MM.1S (cell line): Measurements from ENCODE around the gene PTCD2.

Experiments
- DNase-seq: peaks from one replicate; pipeline ENCODE4 v3.0.0-alpha.2; 2015
- H2AFZ ChIP-seq: fragments of 300-600 bp; sonication (generic); 2 replicates; pipeline ENCODE4 v1.6.0; 2016; ENCODE audit warnings: antibody characterized with exemption, low read length
- H3F3A ChIP-seq: fragments of 300-600 bp; sonication (generic); 2 replicates; pipeline ENCODE4 v1.6.1; 2016; ENCODE audit warnings: mild to moderate bottlenecking, antibody characterized with exemption, low read length, moderate library complexity, mixed read lengths; ENCODE audit not compliant: insufficient read depth
- H3K27ac ChIP-seq: fragments of 300-600 bp; sonication (generic); 2 replicates; pipeline ENCODE4 v1.5.1; 2016; ENCODE audit warnings: mild to moderate bottlenecking, low read length
- H3K27me3 ChIP-seq: fragments of 300-600 bp; sonication (generic); replicated peaks from 2 replicates; pipeline ENCODE4 v1.6.0; 2016; ENCODE audit warnings: low read length; ENCODE audit not compliant: insufficient read depth
- H3K36me3 ChIP-seq: fragments of 300-600 bp; sonication (generic); replicated peaks from 2 replicates; pipeline ENCODE4 v1.6.1; 2016; ENCODE audit warnings: mild to moderate bottlenecking, low read length, mixed read lengths; ENCODE audit not compliant: insufficient read depth
- H3K4me1 ChIP-seq: fragments of 300-600 bp; sonication (generic); 2 replicates; pipeline ENCODE4 v1.6.1; 2016; ENCODE audit warnings: low read length, mixed read lengths
- H3K4me2 ChIP-seq: fragments of 300-600 bp; sonication (generic); 2 replicates; pipeline ENCODE4 v1.6.0; 2016; ENCODE audit warnings: low read depth, low read length
- H3K4me3 ChIP-seq: fragments of 300-600 bp; sonication (generic); 2 replicates; pipeline ENCODE4 v1.5.1; 2016; ENCODE audit warnings: low read length, mixed read lengths
- H3K79me2 ChIP-seq: fragments of 300-600 bp; sonication (generic); 2 replicates; pipeline ENCODE4 v1.6.1; 2016; ENCODE audit warnings: mixed run types, low read length, mixed read lengths
- H3K9ac ChIP-seq: fragments of 300-600 bp; sonication (generic); 2 replicates; pipeline ENCODE4 v1.6.1; 2016; ENCODE audit warnings: low read length, mixed read lengths
- H3K9me2 ChIP-seq: fragments of 300-600 bp; sonication (generic); replicated peaks from 2 replicates; pipeline ENCODE4 v1.6.1; 2016; ENCODE audit warnings: mild to moderate bottlenecking, low read length, mixed read lengths; ENCODE audit not compliant: insufficient read depth
- H3K9me3 ChIP-seq: fragments of 300-600 bp; sonication (generic); replicated peaks from 2 replicates; pipeline ENCODE4 v1.6.1; 2016; ENCODE audit warnings: mild to moderate bottlenecking, low read length, mixed read lengths; ENCODE audit not compliant: insufficient read depth
- H4K20me1 ChIP-seq: fragments of 300-600 bp; sonication (generic); 2 replicates; pipeline ENCODE4 v1.6.1; 2016; ENCODE audit warnings: mild to moderate bottlenecking, low read length, moderate library complexity, mixed read lengths; ENCODE audit not compliant: insufficient read depth
- CTCF ChIP-seq: fragments of 300-600 bp; sonication (generic); IDR thresholded peaks from 2 replicates; pipeline ENCODE4 v1.5.1; 2016; ENCODE audit warnings: antibody characterized with exemption, low read length, mixed read lengths
- EZH2 ChIP-seq: fragments of 300-600 bp; sonication (generic); optimal IDR thresholded peaks from 2 replicates; pipeline ENCODE3; 2017; ENCODE audit warnings: low read depth, mild to moderate bottlenecking, antibody characterized with exemption, low read length, mixed read lengths
- EZH2phosphoT487 ChIP-seq: fragments of 300-600 bp; sonication (generic); IDR thresholded peaks from 2 replicates; pipeline ENCODE4 v1.6.1; 2018; ENCODE audit warnings: antibody characterized with exemption, low read length

The PTCD2 gene

DNA sequence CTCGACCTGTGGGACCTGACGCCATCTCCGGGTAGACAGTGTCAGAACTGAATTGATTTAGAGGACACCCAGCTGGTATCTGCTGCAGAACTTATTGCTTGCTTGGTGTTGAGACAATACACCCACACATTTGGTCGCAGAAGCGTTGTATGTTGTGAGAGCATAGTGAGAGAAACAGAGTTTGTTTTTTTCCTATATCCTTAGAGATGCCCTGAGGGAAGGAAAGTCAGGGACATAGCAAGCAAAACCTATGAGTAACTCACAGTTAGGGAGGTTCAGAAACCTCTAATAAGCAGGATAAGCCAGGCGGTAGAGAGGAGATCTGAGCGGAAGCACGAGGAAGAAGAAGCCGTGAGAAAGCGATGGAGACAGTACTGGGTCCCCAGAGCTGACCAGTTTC is 59.8 kb downstream of the PTCD2 start:
- Histone ChIP-seq H3F3A (no peaks in the 10 kb centered on the region), H3K4me1 (no peaks in the 10 kb centered on the region), H3K79me2 (no peaks in the 10 kb centered on the region), H4K20me1 (no peaks in the 10 kb centered on the region), H3K27ac (no peak overlapping the region), H3K4me3 (no peak overlapping the region), H3K9ac (no peak overlapping the region), H3K36me3 (no peaks in the 10 kb centered on the region), H3K9me2 (no peaks in the 10 kb centered on the region), H3K4me2 (no peak overlapping the region), H2AFZ (no peak overlapping the region), H3K27me3 (no peaks in the 10 kb centered on the region), H3K9me3 (no peaks in the 10 kb centered on the region)
- DNase-seq, result no peak
- TF ChIP-seq EZH2, result no peak
- no peak for TF ChIP-seq EZH2phosphoT487
- no peak for TF ChIP-seq CTCF

- Histone ChIP-seq H3K4me2 (no peak overlapping the region), H3K79me2 (no peaks in the 10 kb centered on the region), H3K36me3 (no peaks in the 10 kb centered on the region), H3K4me3 (no peak overlapping the region), H2AFZ (no peak overlapping the region), H3K9ac (no peak overlapping the region), H3K4me1 (no peaks in the 10 kb centered on the region), H3K27me3 (no peaks in the 10 kb centered on the region), H3K9me3 (no peaks in the 10 kb centered on the region), H3K27ac (no peak overlapping the region), H4K20me1 (no peaks in the 10 kb centered on the region), H3F3A (no peaks in the 10 kb centered on the region), H3K9me2 (no peaks in the 10 kb centered on the region)
- TF ChIP-seq CTCF, result no peak
- TF ChIP-seq EZH2phosphoT487, result no peak
- TF ChIP-seq EZH2, result no peak
- no peak for DNase-seq
Observed at GRCh38 chr5:72380492-72381274, 60.5 kb downstream of the PTCD2 start.

- Histone ChIP-seq H4K20me1 (no peaks in the 10 kb centered on the region), H3K4me3 (no peak overlapping the region), H3K9me2 (no peaks in the 10 kb centered on the region), H3K27ac (no peak overlapping the region), H3K36me3 (no peaks in the 10 kb centered on the region), H3K4me2 (no peak overlapping the region), H3K9ac (no peak overlapping the region), H3K27me3 (no peaks in the 10 kb centered on the region), H3K4me1 (no peaks in the 10 kb centered on the region), H3F3A (no peaks in the 10 kb centered on the region), H2AFZ (no peak overlapping the region), H3K9me3 (no peaks in the 10 kb centered on the region), H3K79me2 (no peaks in the 10 kb centered on the region)
- TF ChIP-seq EZH2phosphoT487 (no peak), CTCF (no peak), EZH2 (no peak)
- no peak for DNase-seq
Observed at GRCh38 chr5:72383280-72383679, 63.1 kb downstream of the PTCD2 start.
